AG09309 (cell line): Measurements from ENCODE around the gene COL24A1.

Experiments used
- DNase-seq: peaks from one replicate; pipeline ENCODE4 v3.0.0-alpha.2; 2010; ENCODE audit warnings: low read depth
- H3K4me3 ChIP-seq: 2 replicates; pipeline ENCODE4 v1.5.1; 2011; ENCODE audit warnings: mild to moderate bottlenecking, low read depth, low read length, moderate library complexity; ENCODE audit not compliant: control insufficient read depth
- TF ChIP-seq, protein P1 (sequence below): IDR thresholded peaks from 2 replicates; pipeline ENCODE4 v1.5.1; 2011; ENCODE audit warnings: mild to moderate bottlenecking, low read depth, low read length, inconsistent platforms; ENCODE audit not compliant: insufficient read depth, control insufficient read depth; ENCODE audit errors: missing control alignments

The COL24A1 gene

DNA sequence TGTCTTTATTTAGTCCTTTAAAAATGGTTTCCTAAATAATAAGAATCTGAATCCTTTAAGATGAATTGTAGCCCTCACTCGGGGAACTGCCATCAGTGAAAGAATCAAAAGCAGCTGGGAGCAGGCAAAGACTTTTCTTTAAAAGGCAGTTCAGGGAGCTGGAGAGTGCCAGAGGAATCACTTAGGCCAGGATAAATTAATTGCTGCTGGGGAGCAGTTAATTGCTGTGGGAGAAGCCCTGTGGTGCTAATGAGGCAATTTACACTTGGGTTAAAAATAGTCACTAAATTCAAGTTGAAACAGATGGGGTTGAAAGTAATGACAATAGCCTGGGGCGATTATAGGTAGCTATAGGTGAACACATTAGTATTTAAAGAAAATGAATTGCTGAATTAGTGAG lies 38.7 kb upstream of the COL24A1 start:
- H3K4me3 ChIP-seq: no peak overlapping the region
- TF ChIP-seq, protein P1, sequence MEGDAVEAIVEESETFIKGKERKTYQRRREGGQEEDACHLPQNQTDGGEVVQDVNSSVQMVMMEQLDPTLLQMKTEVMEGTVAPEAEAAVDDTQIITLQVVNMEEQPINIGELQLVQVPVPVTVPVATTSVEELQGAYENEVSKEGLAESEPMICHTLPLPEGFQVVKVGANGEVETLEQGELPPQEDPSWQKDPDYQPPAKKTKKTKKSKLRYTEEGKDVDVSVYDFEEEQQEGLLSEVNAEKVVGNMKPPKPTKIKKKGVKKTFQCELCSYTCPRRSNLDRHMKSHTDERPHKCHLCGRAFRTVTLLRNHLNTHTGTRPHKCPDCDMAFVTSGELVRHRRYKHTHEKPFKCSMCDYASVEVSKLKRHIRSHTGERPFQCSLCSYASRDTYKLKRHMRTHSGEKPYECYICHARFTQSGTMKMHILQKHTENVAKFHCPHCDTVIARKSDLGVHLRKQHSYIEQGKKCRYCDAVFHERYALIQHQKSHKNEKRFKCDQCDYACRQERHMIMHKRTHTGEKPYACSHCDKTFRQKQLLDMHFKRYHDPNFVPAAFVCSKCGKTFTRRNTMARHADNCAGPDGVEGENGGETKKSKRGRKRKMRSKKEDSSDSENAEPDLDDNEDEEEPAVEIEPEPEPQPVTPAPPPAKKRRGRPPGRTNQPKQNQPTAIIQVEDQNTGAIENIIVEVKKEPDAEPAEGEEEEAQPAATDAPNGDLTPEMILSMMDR: no peak
- DNase-seq: no peak

DNA sequence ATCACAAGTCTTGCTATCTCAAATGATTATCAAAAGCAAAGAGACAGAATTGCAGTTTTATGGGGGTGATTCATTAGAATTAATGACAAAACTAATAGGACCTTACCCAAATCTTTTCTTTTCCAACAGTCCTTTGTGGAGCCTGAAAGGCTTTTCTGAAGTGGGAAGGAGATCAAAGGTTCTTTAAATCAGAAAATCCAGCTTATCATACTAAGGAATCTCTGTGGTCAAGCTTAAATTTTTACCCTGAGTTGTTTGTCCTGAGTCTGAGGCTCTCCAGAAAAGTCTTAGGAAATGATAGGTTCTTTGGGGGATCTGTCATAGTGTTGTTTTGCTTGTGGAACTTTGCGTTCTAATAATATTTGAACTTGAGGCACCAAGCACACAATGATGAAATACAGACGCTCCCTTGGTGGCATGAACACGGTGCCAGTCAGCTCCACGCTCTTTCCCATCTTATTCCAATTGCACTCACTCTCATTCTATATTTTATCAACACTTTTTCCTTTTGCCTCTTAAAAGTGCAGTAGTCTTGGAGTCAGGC lies 38.0 kb upstream of the COL24A1 start:
- TF ChIP-seq, protein P1: no peak
- H3K4me3 ChIP-seq: no peak overlapping the region
- no peak for DNase-seq

DNA sequence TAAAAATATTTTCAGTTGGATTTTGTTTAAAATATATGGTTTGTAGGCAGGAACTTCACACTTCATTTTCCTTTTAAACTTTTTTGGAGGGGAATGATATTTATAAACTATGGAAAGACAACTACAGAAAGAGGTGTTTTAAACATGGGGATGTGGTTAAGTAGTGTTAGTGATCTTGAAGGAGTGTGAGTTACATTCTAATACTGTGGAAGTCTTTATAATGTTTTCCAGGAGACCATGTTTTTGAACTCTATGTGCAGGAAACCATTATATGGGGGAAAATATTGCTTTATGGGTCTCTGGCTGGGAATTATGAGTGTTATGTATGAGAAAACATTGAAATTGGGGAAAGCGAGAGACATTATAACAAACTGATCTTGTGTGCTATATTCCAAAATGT lies 35.8 kb upstream of the COL24A1 start:
- no peak for DNase-seq
- no peak overlapping the region for H3K4me3 ChIP-seq
- TF ChIP-seq, protein P1: no peak

GRCh38 chr1:86191958-86192357 lies 35.4 kb upstream of the COL24A1 start:
- no peak for DNase-seq
- TF ChIP-seq, protein P1: no peak
- no peak overlapping the region for H3K4me3 ChIP-seq

GRCh38 chr1:86190873-86191272 lies 34.3 kb upstream of the COL24A1 start:
- DNase-seq: no peak
- TF ChIP-seq, protein P1: no peak
- H3K4me3 ChIP-seq: no peak overlapping the region

- no peak for DNase-seq
- TF ChIP-seq, protein P1: no peak
- H3K4me3 ChIP-seq: no peak overlapping the region
Measured at GRCh38 chr1:86184426-86184825, 27.9 kb upstream of the COL24A1 start.

- TF ChIP-seq, protein P1: no peak
- H3K4me3 ChIP-seq: no peak overlapping the region
- DNase-seq: no peak
Measured at GRCh38 chr1:86183810-86184209, 27.2 kb upstream of the COL24A1 start.
